Neural crest cell (in vitro differentiated cells): ENCODE results near the gene KCNMA1. TPM values are rescaled to one million over a fixed set of nuclear protein-coding genes. Genes with fewer than 3 reads are reported as not detected.

Experiments used
- DNase-seq: peaks from one replicate; pipeline ENCODE4 v3.0.0; 2021; ENCODE audit warnings: low read depth, mixed read lengths, low spot score
- H3K27ac Mint-ChIP-seq: one replicate; pipeline ENCODE4 v1.8.0; 2021; ENCODE audit warnings: mild to moderate bottlenecking, mixed read lengths; ENCODE audit not compliant: unreplicated experiment
- H3K27me3 Mint-ChIP-seq: 2 replicates; pipeline ENCODE4 v1.8.0; 2021; ENCODE audit warnings: low read depth, mild to moderate bottlenecking, mixed read lengths
- H3K36me3 Mint-ChIP-seq: 2 replicates; pipeline ENCODE4 v1.8.0; 2021; ENCODE audit warnings: low read depth, mild to moderate bottlenecking, mixed read lengths
- H3K4me1 Mint-ChIP-seq: 2 replicates; pipeline ENCODE4 v1.8.0; 2021; ENCODE audit warnings: mixed read lengths
- H3K4me3 Mint-ChIP-seq: one replicate; pipeline ENCODE4 v1.8.0; 2021; ENCODE audit warnings: mild to moderate bottlenecking, mixed read lengths
- H3K9me3 Mint-ChIP-seq: 2 replicates; pipeline ENCODE4 v1.8.0; 2021; ENCODE audit warnings: mixed read lengths
- total RNA-seq: library from RNA; stranded (reverse); gene quantifications from 2 replicates; pipeline ENCODE4 v1.2.1, GENCODE V29; 2021
- TF ChIP-seq, protein P1 (sequence below): fragments of 200-600 bp; sonication (generic); conservative IDR thresholded peaks from 2 replicates; pipeline ENCODE4 v1.5.0; 2021; ENCODE audit warnings: antibody characterized with exemption, mild to moderate bottlenecking

The KCNMA1 gene
- total RNA-seq, 1 donor from 2014 or later = 1.7 TPM

DNA sequence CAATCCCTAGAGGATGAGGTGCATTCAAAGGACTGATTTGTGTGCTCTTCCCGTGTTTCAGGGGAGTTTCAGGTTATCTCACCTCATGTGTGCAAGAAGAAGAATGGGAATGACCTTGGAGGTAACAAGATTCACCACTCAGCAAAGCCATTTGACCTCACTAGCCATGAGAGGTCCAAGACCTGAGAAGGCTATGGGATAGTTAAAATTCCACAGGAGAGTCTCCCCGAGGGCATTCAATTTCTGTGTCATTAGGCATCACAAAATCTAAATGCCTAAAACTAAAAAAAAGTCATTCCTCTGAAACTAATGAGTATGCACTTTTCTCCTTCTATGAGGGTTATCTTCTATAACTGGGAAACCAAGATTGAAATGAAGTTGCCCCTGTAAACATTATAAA is 433.4 kb downstream of the KCNMA1 start:
- no peaks in the 10 kb centered on the region for H3K36me3 Mint-ChIP-seq
- DNase-seq = no peak

GRCh38 chr10:77202857-77203256 is 434.8 kb downstream of the KCNMA1 start:
- H3K27me3 Mint-ChIP-seq = peaks cover 15% of the 10 kb centered on the region
- H3K27ac Mint-ChIP-seq = no peak overlapping the region
- no peak for DNase-seq
- no peaks in the 10 kb centered on the region for H3K4me1 Mint-ChIP-seq
- H3K4me3 Mint-ChIP-seq = no peak overlapping the region
- peaks cover 2% of the 10 kb centered on the region for H3K9me3 Mint-ChIP-seq
- TF ChIP-seq, protein P1, sequence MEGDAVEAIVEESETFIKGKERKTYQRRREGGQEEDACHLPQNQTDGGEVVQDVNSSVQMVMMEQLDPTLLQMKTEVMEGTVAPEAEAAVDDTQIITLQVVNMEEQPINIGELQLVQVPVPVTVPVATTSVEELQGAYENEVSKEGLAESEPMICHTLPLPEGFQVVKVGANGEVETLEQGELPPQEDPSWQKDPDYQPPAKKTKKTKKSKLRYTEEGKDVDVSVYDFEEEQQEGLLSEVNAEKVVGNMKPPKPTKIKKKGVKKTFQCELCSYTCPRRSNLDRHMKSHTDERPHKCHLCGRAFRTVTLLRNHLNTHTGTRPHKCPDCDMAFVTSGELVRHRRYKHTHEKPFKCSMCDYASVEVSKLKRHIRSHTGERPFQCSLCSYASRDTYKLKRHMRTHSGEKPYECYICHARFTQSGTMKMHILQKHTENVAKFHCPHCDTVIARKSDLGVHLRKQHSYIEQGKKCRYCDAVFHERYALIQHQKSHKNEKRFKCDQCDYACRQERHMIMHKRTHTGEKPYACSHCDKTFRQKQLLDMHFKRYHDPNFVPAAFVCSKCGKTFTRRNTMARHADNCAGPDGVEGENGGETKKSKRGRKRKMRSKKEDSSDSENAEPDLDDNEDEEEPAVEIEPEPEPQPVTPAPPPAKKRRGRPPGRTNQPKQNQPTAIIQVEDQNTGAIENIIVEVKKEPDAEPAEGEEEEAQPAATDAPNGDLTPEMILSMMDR = no peak
- H3K36me3 Mint-ChIP-seq = no peaks in the 10 kb centered on the region

More for the DNA sequence above, 433.4 kb downstream of the KCNMA1 start:
- TF ChIP-seq, protein P1 = no peak
- Mint-ChIP-seq H3K4me3 (no peak overlapping the region), H3K27me3 (peaks cover 16% of the 10 kb centered on the region), H3K4me1 (no peaks in the 10 kb centered on the region), H3K27ac (no peak overlapping the region), H3K9me3 (peaks cover 2% of the 10 kb centered on the region)

DNA sequence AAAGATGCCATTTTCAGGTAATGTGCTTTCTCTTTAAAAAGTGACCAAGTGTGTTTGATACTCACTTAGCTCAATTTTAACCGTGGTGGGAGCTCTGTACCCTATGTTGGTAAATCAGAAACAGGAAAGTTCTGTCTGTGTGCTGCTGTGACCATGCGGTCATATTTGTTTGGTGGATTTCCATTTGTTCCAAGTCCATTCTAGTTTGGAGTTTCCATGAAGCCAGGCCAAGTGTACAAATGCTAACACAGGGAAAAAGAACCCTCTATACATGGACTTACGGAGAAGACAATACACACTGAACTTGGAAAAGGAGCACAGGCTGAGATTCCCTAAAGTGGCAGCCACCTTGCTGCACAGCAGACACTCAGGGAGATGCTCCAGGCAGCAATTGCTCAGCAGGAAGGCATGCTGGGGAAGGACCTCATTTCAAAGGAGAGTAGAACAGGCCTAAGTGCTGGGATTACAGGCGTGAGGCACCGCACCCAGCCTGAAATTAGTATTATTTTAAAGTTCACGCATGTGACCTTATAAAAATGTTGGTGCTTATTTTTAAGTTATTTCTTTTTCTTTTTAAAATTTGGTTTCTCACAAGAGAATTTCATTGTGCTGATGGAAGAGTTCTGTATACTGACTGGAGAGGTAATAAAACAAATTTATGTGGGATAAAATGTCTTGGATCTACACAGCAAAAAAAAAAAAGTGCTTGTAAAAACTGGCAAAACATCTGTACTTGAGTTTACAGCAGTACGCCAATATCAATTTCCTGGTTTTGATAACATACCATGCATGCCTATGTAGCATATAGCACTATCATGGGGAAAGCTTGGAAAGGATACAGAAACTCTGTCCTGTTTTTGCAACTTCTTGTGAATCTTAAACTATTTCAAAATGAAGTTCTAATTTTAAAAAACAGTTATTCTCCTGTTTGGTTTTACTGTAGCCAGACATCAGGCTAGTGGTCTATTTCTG is 436.2 kb downstream of the KCNMA1 start:
- no peak for DNase-seq
- Mint-ChIP-seq H3K4me3 (no peak overlapping the region), H3K4me1 (no peaks in the 10 kb centered on the region), H3K9me3 (peaks cover 2% of the 10 kb centered on the region), H3K27me3 (peaks cover 15% of the 10 kb centered on the region), H3K36me3 (no peaks in the 10 kb centered on the region), H3K27ac (no peak overlapping the region)
- TF ChIP-seq, protein P1 = no peak

DNA sequence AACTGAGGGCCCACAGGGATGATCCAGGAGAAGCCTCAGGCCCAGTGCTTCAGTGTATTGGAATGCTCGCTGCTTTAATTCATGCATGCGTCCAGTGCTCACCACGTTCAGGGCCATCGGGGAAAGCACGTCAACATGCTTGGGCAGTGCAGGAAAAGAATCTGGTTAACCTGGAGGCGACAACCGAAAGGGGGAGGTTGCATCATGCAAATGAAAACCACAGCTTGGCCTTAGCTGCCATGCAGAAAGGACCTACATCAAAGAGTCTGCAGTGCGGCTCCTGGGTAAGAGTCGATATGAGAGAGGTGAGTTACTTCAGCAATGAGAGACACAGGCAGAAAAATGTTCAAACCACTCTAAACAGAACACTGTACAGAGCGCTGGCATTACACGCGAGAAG is 440.1 kb downstream of the KCNMA1 start:
- H3K27ac Mint-ChIP-seq = no peak overlapping the region
- H3K27me3 Mint-ChIP-seq = peaks cover 5% of the 10 kb centered on the region
- no peaks in the 10 kb centered on the region for H3K36me3 Mint-ChIP-seq
- H3K9me3 Mint-ChIP-seq = no peaks in the 10 kb centered on the region
- no peak overlapping the region for H3K4me3 Mint-ChIP-seq
- no peak for DNase-seq
- H3K4me1 Mint-ChIP-seq = no peaks in the 10 kb centered on the region
- TF ChIP-seq, protein P1 = no peak

DNA sequence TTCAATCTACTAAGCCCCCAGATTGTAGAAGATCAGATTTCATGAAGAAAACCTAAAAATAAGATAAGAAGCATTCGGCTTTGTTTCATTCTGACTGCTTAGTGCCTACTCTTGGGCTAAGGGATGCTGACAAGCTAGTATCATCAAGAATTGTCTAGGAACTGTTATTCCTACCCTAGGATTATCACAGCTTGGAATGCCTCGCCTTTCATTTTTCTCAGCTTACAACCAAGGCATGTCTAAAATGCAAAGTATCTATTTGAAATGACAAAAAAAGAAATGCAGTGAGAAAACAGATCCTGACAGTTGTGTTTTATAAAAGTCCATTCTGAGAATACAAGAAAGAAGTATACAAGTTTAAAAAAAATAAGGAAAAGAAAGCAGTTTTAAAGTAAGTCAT is 441.0 kb downstream of the KCNMA1 start:
- Mint-ChIP-seq H3K27me3 (peaks cover 2% of the 10 kb centered on the region), H3K4me1 (no peaks in the 10 kb centered on the region), H3K9me3 (no peaks in the 10 kb centered on the region), H3K27ac (no peak overlapping the region), H3K4me3 (no peak overlapping the region), H3K36me3 (no peaks in the 10 kb centered on the region)
- DNase-seq = no peak
- TF ChIP-seq, protein P1 = no peak
